Activated T-cell treated with anti-CD3 and anti-CD28 coated beads for 1 hour (primary cell): ENCODE results near the gene HOXA3.

Experiments used
- DNase-seq: peaks from one replicate; pipeline ENCODE4 v3.0.0-alpha.2; 2020; ENCODE audit warnings: low read depth

Gene HOXA3

GRCh38 chr7:27177795-27178320, 25.5 kb upstream of the HOXA3 start:
- DNase-seq: no peak

GRCh38 chr7:27176962-27177794, 24.8 kb upstream of the HOXA3 start:
- no peak for DNase-seq

- no peak for DNase-seq
Observed at GRCh38 chr7:27176524-27176845, 24.1 kb upstream of the HOXA3 start.

- DNase-seq: no peak
Observed at GRCh38 chr7:27175626-27176523, 23.5 kb upstream of the HOXA3 start.

GRCh38 chr7:27174874-27175625, 22.7 kb upstream of the HOXA3 start:
- no peak for DNase-seq

- DNase-seq: no peak
Observed at GRCh38 chr7:27173956-27174873, 21.8 kb upstream of the HOXA3 start, which contains the start of gene HOXA10. Gene HOXA10 (minus strand): TSS chr7:27174320. CDS start chr7:27174306, 14 bp downstream.

GRCh38 chr7:27173511-27173955, 21.1 kb upstream of the HOXA3 start:
- no peak for DNase-seq

- no peak for DNase-seq
Observed at GRCh38 chr7:27172823-27173510, 20.6 kb upstream of the HOXA3 start.

GRCh38 chr7:27172315-27172774, 20.0 kb upstream of the HOXA3 start:
- no peak for DNase-seq

GRCh38 chr7:27171637-27172314, 19.4 kb upstream of the HOXA3 start:
- no peak for DNase-seq

- DNase-seq: no peak
Observed at GRCh38 chr7:27171325-27171636, 18.9 kb upstream of the HOXA3 start.

- DNase-seq: no peak
Observed at GRCh38 chr7:27170426-27171324, 18.3 kb upstream of the HOXA3 start.

- DNase-seq: no peak
Observed at GRCh38 chr7:27169658-27170425, 17.5 kb upstream of the HOXA3 start.

- DNase-seq: no peak
Observed at GRCh38 chr7:27168265-27168947, 16.0 kb upstream of the HOXA3 start.

GRCh38 chr7:27167916-27168264, 15.5 kb upstream of the HOXA3 start:
- DNase-seq: no peak

GRCh38 chr7:27166531-27167505, 14.4 kb upstream of the HOXA3 start:
- no peak for DNase-seq
